ENCODE measurements around the gene OPCML. TPM values are rescaled to one million over a fixed set of nuclear protein-coding genes. Genes with fewer than 3 reads are reported as not detected.

OPCML gene
- total RNA-seq, 1 experiment from 2014 or later: 0.21 TPM

DNA sequence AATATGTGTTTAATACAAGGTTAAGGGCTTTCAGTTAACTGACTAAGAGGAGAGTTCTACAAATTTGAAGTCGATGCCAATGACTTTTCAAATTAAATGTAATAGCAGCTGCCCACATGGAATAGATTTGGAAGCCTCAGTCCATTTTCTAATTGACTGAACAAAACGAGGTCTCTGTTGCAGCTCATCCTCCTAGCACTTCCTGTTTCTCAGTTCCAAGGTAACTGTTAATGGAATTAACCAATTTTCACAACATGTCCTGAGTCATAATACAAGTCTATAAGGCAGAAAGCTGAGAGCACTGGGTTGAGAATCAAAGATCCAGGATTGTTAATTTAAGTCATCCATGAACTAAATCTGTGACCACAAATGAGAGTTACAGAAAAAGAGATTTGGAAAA lies 177.2 kb downstream of the OPCML start:
- Histone ChIP-seq H3K27me3 (ENCODE audit: control insufficient read depth, insufficient read depth, low read length) (no peaks in the 10 kb centered on the region), H3K4me3 (ENCODE audit: insufficient read depth, low read depth, low read length) (no peak overlapping the region), H3K36me3 (replicated peaks; ENCODE audit: control insufficient read depth, insufficient read depth, low read length) (no peaks in the 10 kb centered on the region)
- no peak for DNase-seq

DNA sequence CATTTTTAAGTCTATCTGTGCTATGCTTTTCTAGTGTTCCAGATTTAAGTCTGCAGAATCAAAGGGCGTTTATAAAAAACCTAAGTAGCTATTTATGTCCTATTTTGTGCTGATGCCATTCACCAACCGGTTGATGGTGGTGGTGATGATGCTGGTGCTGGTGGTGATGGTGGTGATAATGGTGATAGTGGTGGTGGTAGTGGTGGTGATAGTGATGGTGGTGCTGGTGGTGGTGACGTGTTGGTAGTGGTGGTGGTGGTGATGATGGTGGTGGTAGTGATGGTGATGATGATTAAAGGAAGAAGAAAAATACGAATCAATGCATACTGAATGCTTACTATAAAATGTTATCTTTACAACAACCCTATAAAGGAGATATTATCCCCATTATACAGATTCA lies 178.2 kb downstream of the OPCML start:
- no peaks in the 10 kb centered on the region for H3K36me3 ChIP-seq (replicated peaks; ENCODE audit: control insufficient read depth, insufficient read depth, low read length)
- no peaks in the 10 kb centered on the region for H3K27me3 ChIP-seq (ENCODE audit: control insufficient read depth, insufficient read depth, low read length)
- no peak overlapping the region for H3K4me3 ChIP-seq (ENCODE audit: insufficient read depth, low read depth, low read length)
- no peak for DNase-seq

GRCh38 chr11:133350045-133350444 lies 182.3 kb downstream of the OPCML start:
- H3K27me3 ChIP-seq (ENCODE audit: control insufficient read depth, insufficient read depth, low read length): no peaks in the 10 kb centered on the region
- H3K36me3 ChIP-seq (replicated peaks; ENCODE audit: control insufficient read depth, insufficient read depth, low read length): no peaks in the 10 kb centered on the region
- DNase-seq: no peak
- no peak overlapping the region for H3K4me3 ChIP-seq (ENCODE audit: insufficient read depth, low read depth, low read length)

DNA sequence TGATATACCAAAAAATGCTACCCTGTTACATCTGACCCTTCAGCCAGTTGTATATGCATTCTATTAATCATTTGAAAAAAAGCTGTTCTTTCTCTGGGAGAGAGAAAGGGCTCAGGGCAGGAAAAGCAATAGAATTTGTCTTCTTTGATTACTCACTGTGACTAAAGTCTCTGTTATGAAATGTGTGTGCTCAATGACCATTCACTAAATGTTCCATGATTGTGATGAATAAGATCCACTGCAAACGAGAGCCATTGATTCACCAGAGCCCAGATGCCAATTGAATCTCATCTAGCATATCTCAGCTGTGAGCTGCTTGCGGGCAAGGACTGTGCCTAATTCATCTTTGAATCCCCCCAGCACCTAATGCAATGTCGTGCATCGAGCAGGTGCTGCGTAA lies 184.3 kb downstream of the OPCML start:
- H3K27me3 ChIP-seq (ENCODE audit: control insufficient read depth, insufficient read depth, low read length): no peaks in the 10 kb centered on the region
- no peaks in the 10 kb centered on the region for H3K36me3 ChIP-seq (replicated peaks; ENCODE audit: control insufficient read depth, insufficient read depth, low read length)
- DNase-seq: no peak
- no peak overlapping the region for H3K4me3 ChIP-seq (ENCODE audit: insufficient read depth, low read depth, low read length)

DNA sequence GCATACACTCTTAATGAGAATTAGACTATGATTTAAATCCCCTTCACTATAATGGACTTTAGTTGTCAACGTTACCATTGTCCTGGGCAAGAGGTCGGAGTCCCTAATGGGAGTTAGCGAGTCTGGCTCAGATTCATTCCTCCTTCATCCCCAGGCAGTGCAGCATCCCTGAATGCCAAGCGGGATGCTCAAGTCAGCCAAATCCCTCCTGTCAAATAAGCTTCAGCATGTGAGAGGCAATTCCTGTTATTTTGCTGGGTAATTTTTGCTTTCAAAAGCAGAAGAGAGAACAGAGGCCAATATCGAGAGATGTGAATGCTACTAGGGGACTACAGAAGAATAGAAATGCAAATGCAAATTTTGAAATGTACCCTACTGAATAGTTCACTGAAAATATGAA lies 186.2 kb downstream of the OPCML start:
- no peak for DNase-seq
- Histone ChIP-seq H3K36me3 (replicated peaks; ENCODE audit: control insufficient read depth, insufficient read depth, low read length) (no peaks in the 10 kb centered on the region), H3K4me3 (ENCODE audit: insufficient read depth, low read depth, low read length) (no peak overlapping the region), H3K27me3 (ENCODE audit: control insufficient read depth, insufficient read depth, low read length) (no peaks in the 10 kb centered on the region)

DNA sequence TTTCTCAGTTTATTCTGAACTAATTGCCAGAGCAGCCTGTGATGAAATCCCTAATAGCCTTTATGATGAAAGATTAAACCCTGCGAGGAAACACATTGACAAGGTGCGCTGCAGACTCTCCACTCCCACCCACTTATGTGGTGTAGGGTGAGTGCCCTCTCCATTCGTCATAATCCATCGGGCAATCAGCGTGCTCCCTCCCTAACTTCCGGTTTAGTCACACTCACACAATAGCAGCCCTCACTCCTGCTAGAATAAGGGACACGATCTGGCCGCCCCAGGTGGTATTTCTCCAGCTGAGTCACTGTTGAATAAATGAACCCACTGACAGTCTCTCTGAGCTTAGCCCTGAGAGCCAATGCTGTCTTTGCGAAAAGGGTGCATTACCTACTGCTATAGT lies 188.3 kb downstream of the OPCML start:
- H3K27me3 ChIP-seq (ENCODE audit: control insufficient read depth, insufficient read depth, low read length): no peaks in the 10 kb centered on the region
- no peak overlapping the region for H3K4me3 ChIP-seq (ENCODE audit: insufficient read depth, low read depth, low read length)
- no peaks in the 10 kb centered on the region for H3K36me3 ChIP-seq (replicated peaks; ENCODE audit: control insufficient read depth, insufficient read depth, low read length)
- DNase-seq: no peak

GRCh38 chr11:133339495-133340140 lies 192.7 kb downstream of the OPCML start:
- Histone ChIP-seq H3K27me3 (ENCODE audit: control insufficient read depth, insufficient read depth, low read length) (no peaks in the 10 kb centered on the region), H3K36me3 (replicated peaks; ENCODE audit: control insufficient read depth, insufficient read depth, low read length) (no peaks in the 10 kb centered on the region), H3K4me3 (ENCODE audit: insufficient read depth, low read depth, low read length) (no peak overlapping the region)
- DNase-seq: no peak

DNA sequence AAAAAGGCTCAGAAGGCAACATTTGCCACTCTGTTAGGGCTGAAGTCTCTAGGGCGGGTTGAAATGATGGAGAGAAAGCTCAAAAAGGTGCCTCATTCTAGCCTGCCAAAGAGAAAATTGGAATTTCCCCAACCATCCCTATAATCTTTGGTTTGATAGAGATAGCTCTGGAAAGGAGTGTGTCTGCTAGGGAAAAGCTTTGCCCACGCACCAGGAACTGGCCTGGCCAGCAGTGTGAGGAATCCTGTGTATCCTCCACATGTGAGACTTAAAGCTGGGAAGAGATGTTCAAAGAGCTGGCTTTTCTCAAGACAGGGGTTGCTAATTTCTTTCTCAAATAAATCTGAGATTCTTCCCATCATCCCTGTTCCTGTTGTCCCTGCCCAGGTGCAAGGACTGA lies 193.7 kb downstream of the OPCML start:
- Histone ChIP-seq H3K36me3 (replicated peaks; ENCODE audit: control insufficient read depth, insufficient read depth, low read length) (no peaks in the 10 kb centered on the region), H3K27me3 (ENCODE audit: control insufficient read depth, insufficient read depth, low read length) (no peaks in the 10 kb centered on the region), H3K4me3 (ENCODE audit: insufficient read depth, low read depth, low read length) (no peak overlapping the region)
- no peak for DNase-seq

GRCh38 chr11:133337951-133338418 lies 194.3 kb downstream of the OPCML start:
- Histone ChIP-seq H3K27me3 (ENCODE audit: control insufficient read depth, insufficient read depth, low read length) (no peaks in the 10 kb centered on the region), H3K36me3 (replicated peaks; ENCODE audit: control insufficient read depth, insufficient read depth, low read length) (no peaks in the 10 kb centered on the region), H3K4me3 (ENCODE audit: insufficient read depth, low read depth, low read length) (no peak overlapping the region)
- no peak for DNase-seq

GRCh38 chr11:133337193-133337592 lies 195.1 kb downstream of the OPCML start:
- DNase-seq: no peak
- H3K4me3 ChIP-seq (ENCODE audit: insufficient read depth, low read depth, low read length): no peak overlapping the region

GRCh38 chr11:133331031-133331430 lies 201.3 kb downstream of the OPCML start:
- Histone ChIP-seq H3K27me3 (ENCODE audit: control insufficient read depth, insufficient read depth, low read length) (no peaks in the 10 kb centered on the region), H3K4me3 (ENCODE audit: insufficient read depth, low read depth, low read length) (no peak overlapping the region), H3K36me3 (replicated peaks; ENCODE audit: control insufficient read depth, insufficient read depth, low read length) (no peaks in the 10 kb centered on the region)
- no peak for DNase-seq

More at GRCh38 chr11:133337193-133337592, 195.1 kb downstream of the OPCML start:
- Histone ChIP-seq H3K36me3 (replicated peaks; ENCODE audit: control insufficient read depth, insufficient read depth, low read length) (no peaks in the 10 kb centered on the region), H3K27me3 (ENCODE audit: control insufficient read depth, insufficient read depth, low read length) (no peaks in the 10 kb centered on the region)

DNA sequence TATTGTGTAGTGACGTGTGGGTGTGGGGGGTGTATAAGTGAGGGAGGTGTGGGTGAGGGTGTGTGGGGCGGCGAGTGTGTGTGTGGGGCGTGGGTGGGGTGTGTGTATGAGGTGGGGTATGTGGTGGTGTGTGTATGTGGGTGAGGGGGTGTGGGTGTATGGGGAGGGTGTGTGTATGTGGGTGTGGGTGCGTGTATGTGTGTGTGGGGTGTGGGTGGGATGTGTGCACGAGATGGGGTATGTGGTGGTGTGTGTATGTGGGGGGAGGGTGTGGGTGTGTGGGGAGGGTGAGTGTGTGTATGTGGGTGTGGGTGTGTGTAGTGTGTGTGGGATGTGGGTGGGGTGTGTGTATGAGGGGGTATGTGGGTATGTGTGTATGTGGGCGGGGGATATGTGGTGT lies 205.5 kb downstream of the OPCML start:
- no peaks in the 10 kb centered on the region for H3K36me3 ChIP-seq (replicated peaks; ENCODE audit: control insufficient read depth, insufficient read depth, low read length)
- no peaks in the 10 kb centered on the region for H3K27me3 ChIP-seq (ENCODE audit: control insufficient read depth, insufficient read depth, low read length)
- DNase-seq: no peak
- H3K4me3 ChIP-seq (ENCODE audit: insufficient read depth, low read depth, low read length): no peak overlapping the region

DNA sequence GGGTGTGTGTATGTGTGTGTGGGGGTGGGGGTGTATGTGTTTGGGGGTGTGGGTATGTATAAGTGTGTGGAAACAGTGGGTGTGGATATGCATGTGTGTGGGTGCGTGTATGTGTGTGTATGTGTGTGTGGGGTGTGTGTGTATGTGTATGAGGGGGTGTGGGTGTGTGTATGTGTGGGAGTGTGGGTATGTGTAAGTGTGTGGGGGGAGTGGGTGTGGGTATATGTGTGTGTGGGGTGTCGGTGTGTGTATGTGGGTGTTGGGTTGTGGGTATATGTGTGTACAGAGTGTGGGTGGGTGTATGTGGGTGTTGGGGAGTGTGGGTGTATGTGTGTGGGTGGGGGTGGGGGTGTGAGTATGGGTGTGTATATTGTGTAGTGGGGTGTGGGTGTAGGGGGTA lies 206.0 kb downstream of the OPCML start:
- H3K36me3 ChIP-seq (replicated peaks; ENCODE audit: control insufficient read depth, insufficient read depth, low read length): no peaks in the 10 kb centered on the region
- DNase-seq: no peak
- no peak overlapping the region for H3K4me3 ChIP-seq (ENCODE audit: insufficient read depth, low read depth, low read length)
- H3K27me3 ChIP-seq (ENCODE audit: control insufficient read depth, insufficient read depth, low read length): no peaks in the 10 kb centered on the region

GRCh38 chr11:133325711-133326110 lies 206.6 kb downstream of the OPCML start:
- no peak for DNase-seq
- H3K36me3 ChIP-seq (replicated peaks; ENCODE audit: control insufficient read depth, insufficient read depth, low read length): no peaks in the 10 kb centered on the region
- H3K4me3 ChIP-seq (ENCODE audit: insufficient read depth, low read depth, low read length): no peak overlapping the region
- H3K27me3 ChIP-seq (ENCODE audit: control insufficient read depth, insufficient read depth, low read length): no peaks in the 10 kb centered on the region

DNA sequence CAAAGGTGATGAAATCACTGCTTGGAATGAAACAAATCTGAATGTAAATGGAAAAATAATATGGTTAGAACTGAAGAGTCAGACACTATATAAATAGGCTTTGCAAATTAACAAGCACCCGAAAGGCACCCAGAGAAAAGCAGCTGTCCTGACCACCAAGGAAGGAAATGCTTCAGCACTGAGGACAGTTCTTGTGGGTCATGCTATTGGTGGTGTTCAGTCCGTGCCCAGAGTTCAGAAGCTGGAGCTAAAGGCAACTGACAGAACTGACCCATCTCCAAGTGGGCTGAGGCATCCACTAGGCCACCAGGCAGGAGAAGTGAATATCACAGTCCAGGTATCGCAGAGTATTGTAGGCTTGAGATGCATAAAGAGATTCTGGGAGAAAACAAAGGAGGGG lies 208.9 kb downstream of the OPCML start:
- no peaks in the 10 kb centered on the region for H3K27me3 ChIP-seq (ENCODE audit: control insufficient read depth, insufficient read depth, low read length)
- no peak overlapping the region for H3K4me3 ChIP-seq (ENCODE audit: insufficient read depth, low read depth, low read length)
- no peaks in the 10 kb centered on the region for H3K36me3 ChIP-seq (replicated peaks; ENCODE audit: control insufficient read depth, insufficient read depth, low read length)
- peak; percentile 20 for DNase-seq

DNA sequence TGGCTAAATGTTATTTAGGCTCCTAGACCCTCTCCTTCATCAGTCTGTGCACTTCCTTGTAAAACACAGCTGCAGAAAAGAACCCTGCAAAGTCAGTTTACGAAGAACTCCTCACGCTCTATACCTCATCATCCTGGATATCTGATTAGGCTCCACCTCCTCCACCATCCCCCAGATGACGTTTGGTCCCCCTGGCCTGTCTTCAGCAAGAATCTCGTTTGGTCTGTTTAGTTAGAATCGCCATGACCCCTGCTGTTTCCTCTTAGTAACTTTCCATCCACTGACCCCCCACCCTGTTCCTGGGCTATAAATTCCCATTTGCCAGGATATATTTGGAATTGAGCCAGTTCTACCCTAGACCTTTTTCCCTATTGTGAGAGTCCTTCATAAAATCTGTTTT lies 214.1 kb downstream of the OPCML start:
- H3K4me3 ChIP-seq (ENCODE audit: insufficient read depth, low read depth, low read length): no peak overlapping the region
- DNase-seq: peak; percentile 56
- no peaks in the 10 kb centered on the region for H3K36me3 ChIP-seq (replicated peaks; ENCODE audit: control insufficient read depth, insufficient read depth, low read length)
- H3K27me3 ChIP-seq (ENCODE audit: control insufficient read depth, insufficient read depth, low read length): no peaks in the 10 kb centered on the region

All from H7 (cell line).